Sigmoid colon (tissue), 7 donors: ENCODE data around the gene FAM168A. TPM values are rescaled to one million over a fixed set of nuclear protein-coding genes. Genes with fewer than 3 reads are reported as not detected.
"Not testable (repeated sequence)": the region's sequence is repeated elsewhere in the genome, so short reads cannot be mapped to it uniquely, and the experiment has no call there.

Experiments
- DNase-seq: peaks from one replicate; pipeline ENCODE4 v3.0.0-alpha.2; 2019
- H3K27ac ChIP-seq, 4 donors: fragments of 200-600 bp; sonication (generic); one replicate each; pipeline ENCODE4 v1.5.1; 2016 to 2019; ENCODE audit warnings: mild to moderate bottlenecking in 1 of 4
- H3K27me3 ChIP-seq, 3 donors: fragments of 200-600 bp; sonication (generic); one replicate each; pipeline ENCODE4 v1.5.1; 2019; ENCODE audit warnings: mild to moderate bottlenecking in 1 of 3
- H3K36me3 ChIP-seq, 4 donors: fragments of 200-600 bp; sonication (generic); one replicate each; pipeline ENCODE4 v1.5.1; 2016 to 2019
- H3K4me1 ChIP-seq, 4 donors: fragments of 200-600 bp; sonication (generic); one replicate each; pipeline ENCODE4 v1.5.1; 2017 to 2019
- H3K4me3 ChIP-seq, 4 donors: fragments of 200-600 bp; sonication (generic); one replicate each; pipeline ENCODE4 v1.5.1; 2017 to 2019; ENCODE audit warnings: mild to moderate bottlenecking in 2 of 4, moderate library complexity in 1 of 4
- H3K9me3 ChIP-seq, 4 donors: fragments of 200-600 bp in 3 of 4; sonication (generic) in 3 of 4; one replicate each; pipeline versions ENCODE4 v1.5.1 to v1.6.1; 2013 to 2019
- CTCF ChIP-seq, 4 experiments: fragments of 450-650 bp in 3 of 4; fragments of 200-600 bp in 1 of 4; IDR thresholded peaks; one replicate each; pipeline ENCODE4 v1.5.1; 2016 to 2019; ENCODE audit warnings: antibody characterized with exemption in 4 of 4, mild to moderate bottlenecking in 3 of 4, moderate library complexity in 2 of 4
- EP300 ChIP-seq, 4 donors: sonication (generic); formaldehyde crosslinking; IDR thresholded peaks; one replicate each; pipeline ENCODE4 v1.6.1; 2017; ENCODE audit warnings: antibody characterized with exemption in 4 of 4
- POLR2A ChIP-seq, 2 donors: fragments of 450-650 bp; IDR thresholded peaks; one replicate each; pipeline ENCODE4 v1.6.1; 2016; ENCODE audit warnings: antibody characterized with exemption in 2 of 2, mild to moderate bottlenecking in 2 of 2, moderate library complexity in 2 of 2
- POLR2AphosphoS5 ChIP-seq, 4 donors: sonication (generic); formaldehyde crosslinking; IDR thresholded peaks; one replicate each; pipeline ENCODE4 v1.6.1; 2017; ENCODE audit warnings: antibody characterized with exemption in 4 of 4
- WGBS, 2 donors: extraction: QIAGEN DNeasy Blood & Tissue Kit; methylation state at CpG; one replicate each; pipeline ENCODE4 v1.1.7; 2013; 5-methylcytosine and 5-hydroxymethylcytosine counted together
- intact Hi-C: fragments of 100-400 bp; cut with DNase I; formaldehyde crosslinking; loops from one replicate; pipeline ENCODE4 v1.15.1; 2023
- polyA plus RNA-seq, 3 donors: library from polyadenylated mRNA; stranded (reverse); fragments of 200-250 nt; gene quantifications; one replicate each; pipeline ENCODE4 v1.2.3, GENCODE V29; 2013
- total RNA-seq, 4 donors: library from RNA; depleted of rRNA; stranded (reverse); fragments of >200 nt; gene quantifications; one replicate each; pipeline ENCODE4 v1.1.0, GENCODE V29; 2016
- donor health status: healthy with polysubstance abuse.
- donor health status: Bipolar disorder and iron deficiency.
- donor health status: healthy.

Gene FAM168A
- total and polyA plus RNA-seq, 7 donors: 3.6 to 37.7 (median 20.7) TPM

- Histone ChIP-seq H3K4me1 (peaks cover 0 to 9% (median 0%) of the 10 kb centered on the region in 4 donors), H3K27me3 (no peaks in the 10 kb centered on the region), H3K27ac (no peak overlapping the region), H3K9me3 (no peaks in the 10 kb centered on the region), H3K36me3 (no peaks in the 10 kb centered on the region), H3K4me3 (no peak overlapping the region)
- DNase-seq: no peak
- TF ChIP-seq CTCF (IDR thresholded peaks at IDR 0.05) (no peak), POLR2AphosphoS5 (IDR thresholded peaks at IDR 0.05) (no peak), POLR2A (IDR thresholded peaks at IDR 0.05) (no peak)
- WGBS, 2 donors: 94 to 95% methylated on average over 2 of the region's 2 CpGs
- intact Hi-C loops: no loop called here
These were observed 151.1 kb downstream of the FAM168A start for GRCh38 chr11:73446766-73447165.

GRCh38 chr11:73445980-73446379, 151.9 kb downstream of the FAM168A start:
- DNase-seq: no peak
- Histone ChIP-seq H3K36me3 (no peaks in the 10 kb centered on the region), H3K4me1 (peaks cover 0 to 9% (median 0%) of the 10 kb centered on the region in 4 donors), H3K27ac (no peak overlapping the region), H3K27me3 (no peaks in the 10 kb centered on the region), H3K9me3 (no peaks in the 10 kb centered on the region), H3K4me3 (no peak overlapping the region)
- TF ChIP-seq POLR2A (IDR thresholded peaks at IDR 0.05) (no peak), CTCF (IDR thresholded peaks at IDR 0.05) (no peak), POLR2AphosphoS5 (IDR thresholded peaks at IDR 0.05) (no peak), EP300 (IDR thresholded peaks at IDR 0.05) (no peak)
- intact Hi-C loops: no loop called here

GRCh38 chr11:73439002-73439843, 158.7 kb downstream of the FAM168A start:
- H3K27ac ChIP-seq: no peak overlapping the region
- no peaks in the 10 kb centered on the region for H3K27me3 ChIP-seq
- H3K9me3 ChIP-seq: no peaks in the 10 kb centered on the region
- 41 to 73% methylated on average over 5 of the region's 5 CpGs for WGBS, 2 donors
- no peak for DNase-seq
- no peak for TF ChIP-seq CTCF (IDR thresholded peaks at IDR 0.05)
- TF ChIP-seq POLR2A (IDR thresholded peaks at IDR 0.05): no peak
- TF ChIP-seq EP300 (IDR thresholded peaks at IDR 0.05): no peak
- no peak for TF ChIP-seq POLR2AphosphoS5 (IDR thresholded peaks at IDR 0.05)
- H3K4me3 ChIP-seq: no peak overlapping the region
- peaks cover 0 to 4% (median 0%) of the 10 kb centered on the region in 4 donors for H3K4me1 ChIP-seq
- no peaks in the 10 kb centered on the region for H3K36me3 ChIP-seq
- intact Hi-C loops: no loop called here

- H3K27ac ChIP-seq, H3K9me3 ChIP-seq, H3K4me3 ChIP-seq, intact Hi-C loops, H3K27me3 ChIP-seq, DNase-seq, H3K36me3 ChIP-seq, H3K4me1 ChIP-seq: not testable (repeated sequence)
- WGBS, 2 donors: 98 to 99% methylated on average over 4 of the region's 4 CpGs
These were observed 161.1 kb downstream of the FAM168A start for GRCh38 chr11:73436859-73437258.

GRCh38 chr11:73431396-73431795, 166.5 kb downstream of the FAM168A start:
- Histone ChIP-seq H3K27me3 (no peaks in the 10 kb centered on the region), H3K4me3 (no peak overlapping the region), H3K36me3 (no peaks in the 10 kb centered on the region), H3K4me1 (peaks cover 0 to 5% (median 1%) of the 10 kb centered on the region in 4 donors), H3K9me3 (no peaks in the 10 kb centered on the region), H3K27ac (no peak overlapping the region)
- TF ChIP-seq POLR2A (IDR thresholded peaks at IDR 0.05) (no peak), POLR2AphosphoS5 (IDR thresholded peaks at IDR 0.05) (no peak), EP300 (IDR thresholded peaks at IDR 0.05) (no peak), CTCF (IDR thresholded peaks at IDR 0.05) (no peak)
- intact Hi-C loops: no loop called here
- 63 to 65% methylated on average over 5 of the region's 5 CpGs for WGBS, 2 donors
- DNase-seq: no peak
